ENCODE results near the gene STEAP1B. TPM values are rescaled to one million over a fixed set of nuclear protein-coding genes. Genes with fewer than 3 reads are reported as not detected.

The STEAP1B gene
- total and polyA plus RNA-seq, 2 of the 4 experiments (the other 2 are of a cell fraction) = 7.9 to 13.8 TPM

GRCh38 chr7:22393913-22394729, 105.9 kb downstream of the STEAP1B start:
- H3K36me3 ChIP-seq (ENCODE audit: control insufficient read depth, insufficient read depth, low read length) = no peaks in the 10 kb centered on the region
- no peak overlapping the region for H3K27ac ChIP-seq (ENCODE audit: insufficient read depth, low read length)
- no peak overlapping the region for H2AK5ac ChIP-seq (ENCODE audit: low read depth, low read length)
- no peaks in the 10 kb centered on the region for H3K4me1 ChIP-seq (ENCODE audit: control insufficient read depth, insufficient read depth, low read length)
- H2BK20ac ChIP-seq (ENCODE audit: low read depth, low read length) = no peak overlapping the region
- no peak overlapping the region for H4K5ac ChIP-seq (ENCODE audit: low read depth, low read length)
- no peak overlapping the region for H3K9ac ChIP-seq (ENCODE audit: low read depth, low read length)
- dilution Hi-C loops (cut with HindIII; ENCODE audit: low sequenced_read_pairs, unreplicated experiment) (no loop called here), intact Hi-C loops (cut with micrococcal nuclease) (no loop called here), in situ Hi-C loops (cut with MboI; ENCODE audit: low sequenced_read_pairs) (no loop called here)
- no peaks in the 10 kb centered on the region for H3K27me3 ChIP-seq (ENCODE audit: control insufficient read depth, insufficient read depth, low read length)
- BruUV-seq (replicated peaks) = no TSS peak
- no peak overlapping the region for H3K4me3 ChIP-seq (ENCODE audit: insufficient read depth, low read depth, low read length)
- H2BK120ac ChIP-seq (ENCODE audit: low read depth, low read length) = no peak overlapping the region
- H3K9me1 ChIP-seq (ENCODE audit: insufficient read depth, low read length) = no peaks in the 10 kb centered on the region; the same call in 1 of the 2 replicates
- DNase-seq (peak; percentile 48), ATAC-seq (ENCODE audit: low read depth) (peak; percentile 87)
- H3K18ac ChIP-seq (ENCODE audit: low read depth, low read length) = no peak overlapping the region
- no peak overlapping the region for H4K8ac ChIP-seq (ENCODE audit: low read depth in 2 of 2, low read length in 2 of 2)
- H3K14ac ChIP-seq (replicated peaks; ENCODE audit: low read depth, low read length) = no peak overlapping the region
- CTCF ChIA-PET = interaction anchor here (0.6 kb wide), 1 partner anchor 66 kb away, joined by 4 read pairs; no protein-coding TSS in a partner anchor
- H2BK5ac ChIP-seq (ENCODE audit: low read depth, low read length, poor library complexity, severe bottlenecking) = no peak overlapping the region
- no peaks in the 10 kb centered on the region for H3K9me3 ChIP-seq (ENCODE audit: control insufficient read depth, insufficient read depth, low read length)
- no peak overlapping the region for H3K23ac ChIP-seq (ENCODE audit: low read depth, low read length)
- H4K91ac ChIP-seq (ENCODE audit: insufficient read depth, low read depth, low read length) = no peak overlapping the region
- WGBS, 2 experiments (ENCODE audit: extremely low coverage in 2 of 2, insufficient read length in 1 of 2) = 59% methylated on average over 3 of the region's 13 CpGs; no CpG with 5 or more reads in 1 of the 2 experiments
- POLR2A ChIA-PET (ENCODE audit: unreplicated experiment) = no interaction called here
- peak overlapping the region; percentile 28 for H2AFZ ChIP-seq (replicated peaks; ENCODE audit: low read length, poor library complexity)
- no peak overlapping the region for H2BK15ac ChIP-seq (ENCODE audit: low read depth, low read length)
- H2AK9ac ChIP-seq (replicated peaks; ENCODE audit: low read depth, low read length, poor library complexity) = no peak overlapping the region
- H3K56ac ChIP-seq (ENCODE audit: extremely low read depth, insufficient read depth, low read length) = no peak overlapping the region
- H3K4ac ChIP-seq (ENCODE audit: low read depth, low read length) = no peak overlapping the region
- H3K79me1 ChIP-seq (ENCODE audit: low read depth in 1 of 2, low read length in 2 of 2) = no peaks in the 10 kb centered on the region
- H3K4me2 ChIP-seq (ENCODE audit: low read depth, low read length) = no peak overlapping the region; the same call in 1 of the 2 replicates
- no peaks in the 10 kb centered on the region for H4K20me1 ChIP-seq (ENCODE audit: insufficient read depth, low read length)
- TF ChIP-seq MAFK (IDR thresholded peaks at IDR 0.05; ENCODE audit: low read depth, low read length) = no peak
- TF ChIP-seq BHLHE40 (IDR thresholded peaks at IDR 0.05; ENCODE audit: low read depth, low read length) = no peak
- TF ChIP-seq MAZ (IDR thresholded peaks at IDR 0.05; ENCODE audit: borderline replicate concordance, low read depth, low read length) = no peak
- TF ChIP-seq ELK1 (IDR thresholded peaks at IDR 0.05; ENCODE audit: borderline replicate concordance, low read depth, low read length) = no peak
- TF ChIP-seq CTCF (conservative IDR thresholded peaks at IDR 0.05; ENCODE audit: low read depth, low read length) = no peak
- no peak for TF ChIP-seq CHD1 (IDR thresholded peaks at IDR 0.05; ENCODE audit: low read depth, low read length)
- TF ChIP-seq NFE2L2 (IDR thresholded peaks at IDR 0.05; ENCODE audit: low read depth, low read length) = no peak
- no peak for TF ChIP-seq POLR2A (IDR thresholded peaks at IDR 0.05; ENCODE audit: low read depth, low read length)
- no peak for TF ChIP-seq RFX5 (IDR thresholded peaks at IDR 0.05; ENCODE audit: low read depth, low read length)
- TF ChIP-seq FOS (IDR thresholded peaks at IDR 0.05; ENCODE audit: low read depth, low read length) = no peak
- no peak for TF ChIP-seq RCOR1 (IDR thresholded peaks at IDR 0.05; ENCODE audit: insufficient replicate concordance, low read length)
- TF ChIP-seq RAD21 (IDR thresholded peaks at IDR 0.05; ENCODE audit: low read length) = no peak
- TF ChIP-seq USF2 (IDR thresholded peaks at IDR 0.05; ENCODE audit: low read depth, low read length) = no peak
- TF ChIP-seq CEBPB (IDR thresholded peaks at IDR 0.05; ENCODE audit: low read depth, low read length) = no peak
- TF ChIP-seq SMC3 (IDR thresholded peaks at IDR 0.05; ENCODE audit: low read depth, low read length) = no peak
